Subcutaneous abdominal adipose tissue (tissue), 5 donors: ENCODE results near the gene DCAF11.
A peak's percentile ranks its signal among the peaks of the same experiment; 100 is the strongest.

Source experiments
- H3K27ac ChIP-seq: one replicate; pipeline ENCODE4 v1.7.0; 2013; ENCODE audit warnings: low read depth, mild to moderate bottlenecking, inconsistent platforms, low read length, moderate library complexity
- H3K27me3 ChIP-seq, 5 donors: one replicate each; pipeline ENCODE4 v1.7.0; 2013; ENCODE audit warnings: low read length in 5 of 5, inconsistent platforms in 1 of 5; ENCODE audit not compliant: control insufficient read depth in 5 of 5, insufficient read depth in 4 of 5
- H3K36me3 ChIP-seq, 5 donors: one replicate each; pipeline ENCODE4 v1.7.0; 2013; ENCODE audit warnings: low read length in 5 of 5; ENCODE audit not compliant: control insufficient read depth in 5 of 5, insufficient read depth in 5 of 5
- H3K4me1 ChIP-seq, 5 donors: one replicate each; pipeline ENCODE4 v1.7.0; 2013; ENCODE audit warnings: low read length in 5 of 5, mild to moderate bottlenecking in 3 of 5, moderate library complexity in 1 of 5; ENCODE audit not compliant: control insufficient read depth in 5 of 5, insufficient read depth in 5 of 5
- H3K4me3 ChIP-seq, 5 donors: one replicate each; pipeline ENCODE4 v1.7.0; 2013; ENCODE audit warnings: low read length in 5 of 5, low read depth in 1 of 5
- H3K9ac ChIP-seq, 5 donors: one replicate each; pipeline ENCODE4 v1.7.0; 2013; ENCODE audit warnings: low read length in 5 of 5, mild to moderate bottlenecking in 4 of 5, moderate library complexity in 3 of 5
- H3K9me3 ChIP-seq, 5 donors: one replicate each; pipeline ENCODE4 v1.7.0; 2013; ENCODE audit warnings: low read length in 5 of 5; ENCODE audit not compliant: control insufficient read depth in 5 of 5
- donor health status: healthy.
- donor health status: healthy.
- donor health status: healthy.
- donor health status: healthy.
- donor health status: healthy.

Gene DCAF11

DNA sequence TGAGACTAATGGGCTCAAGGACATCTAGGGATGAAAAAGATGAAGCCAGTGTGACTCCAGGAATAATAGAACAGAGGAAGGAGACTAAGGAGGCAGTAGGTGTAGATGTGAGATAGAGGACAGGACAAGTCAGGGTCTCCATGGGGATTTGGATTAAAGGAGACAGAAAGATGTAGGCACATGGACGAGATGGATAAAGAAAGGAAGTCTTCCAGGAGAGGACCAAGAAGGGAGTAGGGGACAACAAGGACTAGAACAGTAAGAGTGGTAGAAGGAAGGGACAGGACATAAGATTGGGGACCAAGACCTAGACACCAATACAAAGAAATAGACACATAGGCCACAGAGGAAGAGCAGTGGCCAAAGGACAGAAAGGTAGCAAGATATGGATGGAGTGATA lies 27.6 kb upstream of the DCAF11 start:
- H3K27me3 ChIP-seq = no peaks in the 10 kb centered on the region
- H3K4me1 ChIP-seq = peaks cover 0 to under 1% (median 0%) of the 10 kb centered on the region in 5 donors
- H3K9ac ChIP-seq = no peak overlapping the region
- H3K27ac ChIP-seq = no peak overlapping the region
- no peak overlapping the region for H3K4me3 ChIP-seq
- H3K36me3 ChIP-seq = no peaks in the 10 kb centered on the region
- no peaks in the 10 kb centered on the region for H3K9me3 ChIP-seq

DNA sequence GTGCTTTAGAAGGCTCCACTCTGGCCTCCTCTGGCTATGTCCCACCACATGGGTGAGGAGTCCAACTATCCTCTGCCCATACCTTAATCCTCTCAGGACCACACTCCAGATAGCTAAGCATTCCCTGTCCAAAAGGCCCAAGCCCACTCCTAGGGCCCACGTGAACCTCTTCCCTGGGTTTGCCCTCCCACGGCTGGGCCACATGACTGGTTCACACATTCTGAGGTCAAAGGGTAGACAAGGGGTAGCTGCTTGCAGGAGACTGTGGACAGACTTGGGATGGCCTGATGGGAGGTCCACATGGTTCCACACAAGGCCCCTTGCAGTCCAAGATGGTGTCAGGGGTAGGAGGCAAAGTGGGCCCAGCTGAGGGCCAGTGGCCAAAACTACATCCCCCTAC lies 26.5 kb upstream of the DCAF11 start:
- Histone ChIP-seq H3K27ac (no peak overlapping the region), H3K9ac (peak overlapping the region in 1 of 5 donors; percentile 21), H3K36me3 (no peaks in the 10 kb centered on the region), H3K9me3 (no peaks in the 10 kb centered on the region), H3K4me3 (no peak overlapping the region), H3K4me1 (peaks cover 3 to 11% (median 5%) of the 10 kb centered on the region in 5 donors), H3K27me3 (no peaks in the 10 kb centered on the region)

DNA sequence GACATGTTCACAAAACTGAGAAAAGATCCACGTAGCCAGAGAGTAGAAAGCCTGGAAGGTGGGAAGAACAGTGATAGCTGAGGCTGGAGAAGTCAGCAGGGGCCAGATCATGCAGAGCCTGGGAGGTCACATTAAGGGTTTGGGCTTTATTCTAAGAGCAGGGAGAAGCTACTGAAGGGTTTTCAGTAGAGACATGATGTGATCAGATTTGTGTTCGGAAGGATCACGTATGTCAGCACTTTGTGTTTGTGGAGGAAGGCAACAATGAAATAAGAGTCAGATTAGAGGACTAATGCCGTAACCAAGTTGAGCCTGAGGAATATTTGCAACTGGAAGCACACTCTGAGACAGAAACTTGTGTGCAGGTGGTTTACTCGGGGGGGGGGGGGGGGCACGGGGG lies 24.7 kb upstream of the DCAF11 start:
- Histone ChIP-seq H3K4me1 (peaks cover 6 to 29% (median 20%) of the 10 kb centered on the region in 5 donors), H3K9me3 (no peaks in the 10 kb centered on the region), H3K36me3 (no peaks in the 10 kb centered on the region)

DNA sequence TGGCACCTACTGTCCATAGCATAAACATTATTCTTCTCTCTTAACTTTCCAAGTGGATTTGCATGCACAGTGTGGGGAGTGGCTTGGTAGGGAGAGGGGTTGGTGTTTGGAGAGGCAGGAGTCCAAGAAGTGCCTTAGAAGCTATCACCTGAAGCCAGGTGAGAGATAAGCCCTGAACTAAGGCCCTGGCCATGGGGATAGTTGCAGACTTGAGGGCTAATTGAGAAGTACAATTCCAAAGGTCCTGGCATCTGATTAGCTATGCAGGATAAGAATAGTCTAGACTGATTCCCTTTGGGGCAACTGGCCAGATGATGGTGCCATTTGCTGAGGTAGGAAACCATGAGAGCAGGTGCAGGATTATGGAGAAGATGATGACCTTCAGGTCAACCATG lies 22.5 kb upstream of the DCAF11 start:
- Histone ChIP-seq H3K27ac (no peak overlapping the region), H3K36me3 (no peaks in the 10 kb centered on the region), H3K9ac (no peak overlapping the region), H3K9me3 (no peaks in the 10 kb centered on the region), H3K27me3 (no peaks in the 10 kb centered on the region), H3K4me3 (no peak overlapping the region), H3K4me1 (peaks cover 12 to 48% (median 31%) of the 10 kb centered on the region in 5 donors)

More for the DNA sequence above, 24.7 kb upstream of the DCAF11 start:
- Histone ChIP-seq H3K27me3 (no peaks in the 10 kb centered on the region), H3K27ac (no peak overlapping the region), H3K4me3 (no peak overlapping the region), H3K9ac (no peak overlapping the region)

DNA sequence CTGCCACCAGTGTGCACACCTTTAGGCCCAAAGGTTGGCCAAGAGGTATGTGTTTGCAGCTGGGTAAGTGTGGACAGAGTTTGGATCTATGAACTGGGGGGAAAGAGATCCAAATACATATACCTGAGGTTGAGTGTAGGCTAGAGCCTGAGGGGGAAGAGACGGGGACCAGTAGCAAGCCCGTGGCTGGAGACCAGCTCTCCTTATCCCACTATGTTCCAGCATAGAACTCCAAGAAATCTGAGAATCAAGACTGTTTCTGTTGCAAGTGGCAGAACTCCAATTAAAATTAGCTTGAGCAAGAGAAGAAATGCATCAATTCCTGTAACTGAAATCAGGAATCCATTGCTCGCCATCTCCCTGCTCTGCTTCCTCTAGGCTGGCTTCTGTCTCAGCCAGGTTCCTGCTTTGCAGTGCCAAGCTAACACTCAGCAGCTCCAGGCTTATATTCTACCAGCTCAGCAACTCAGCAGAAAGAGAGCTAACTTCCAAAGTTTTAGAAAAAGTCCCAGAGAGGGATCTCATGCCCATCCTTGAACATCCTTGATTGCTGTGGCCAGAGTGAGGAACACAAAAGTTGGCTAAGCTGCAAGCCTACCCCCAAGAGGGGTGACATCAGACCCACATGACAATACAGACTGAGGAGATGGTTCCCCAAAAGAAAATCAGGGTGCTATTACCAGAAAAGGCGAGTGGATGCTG lies 21.9 kb upstream of the DCAF11 start:
- H3K9me3 ChIP-seq = no peaks in the 10 kb centered on the region
- H3K9ac ChIP-seq = no peak overlapping the region
- no peak overlapping the region for H3K4me3 ChIP-seq
- peaks cover 12 to 48% (median 31%) of the 10 kb centered on the region in 5 donors for H3K4me1 ChIP-seq
- no peaks in the 10 kb centered on the region for H3K27me3 ChIP-seq
- H3K36me3 ChIP-seq = no peaks in the 10 kb centered on the region
- peak overlapping the region; percentile 85 for H3K27ac ChIP-seq

DNA sequence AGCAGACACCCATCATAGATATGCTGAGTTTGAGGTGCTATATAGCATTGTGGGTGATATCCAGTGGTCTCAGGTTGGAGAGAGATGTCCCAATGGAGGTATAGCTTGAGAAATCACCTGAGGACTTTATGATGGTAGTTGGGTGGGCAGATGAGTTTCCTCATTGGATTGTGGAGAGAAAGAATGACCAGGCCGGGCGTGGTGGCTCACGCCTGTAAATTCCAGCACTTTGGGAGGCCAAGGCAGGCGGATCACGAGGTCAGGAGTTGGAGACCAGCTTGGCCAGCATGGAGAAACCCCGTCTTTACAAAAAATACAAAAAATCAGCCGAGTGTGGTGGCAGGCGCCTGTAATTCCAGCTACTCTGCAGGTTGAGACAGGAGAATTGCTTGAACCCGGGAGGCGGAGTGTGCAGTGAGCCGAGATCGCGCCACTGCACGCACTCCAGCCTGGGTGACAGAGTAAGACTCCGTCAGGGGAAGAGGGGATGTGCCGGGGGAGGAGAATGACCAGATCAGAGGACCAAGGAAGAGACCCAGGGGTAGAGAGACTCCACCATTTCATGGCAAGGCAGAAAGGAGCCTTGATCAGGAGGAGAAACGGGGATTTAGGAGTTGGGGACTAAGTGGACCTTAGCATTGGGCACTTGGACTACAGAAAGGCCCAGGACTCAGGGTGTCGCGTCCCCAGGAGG lies 21.2 kb upstream of the DCAF11 start:
- Histone ChIP-seq H3K4me1 (peaks cover 12 to 50% (median 31%) of the 10 kb centered on the region in 5 donors), H3K27me3 (no peaks in the 10 kb centered on the region), H3K27ac (peak overlapping the region; percentile 85), H3K36me3 (peaks cover 0 to 5% (median 3%) of the 10 kb centered on the region in 5 donors), H3K9me3 (no peaks in the 10 kb centered on the region), H3K4me3 (peak overlapping the region; percentile 25 to 89 (median 79)), H3K9ac (peak overlapping the region in 2 of 5 donors; percentile 6 to 79)

DNA sequence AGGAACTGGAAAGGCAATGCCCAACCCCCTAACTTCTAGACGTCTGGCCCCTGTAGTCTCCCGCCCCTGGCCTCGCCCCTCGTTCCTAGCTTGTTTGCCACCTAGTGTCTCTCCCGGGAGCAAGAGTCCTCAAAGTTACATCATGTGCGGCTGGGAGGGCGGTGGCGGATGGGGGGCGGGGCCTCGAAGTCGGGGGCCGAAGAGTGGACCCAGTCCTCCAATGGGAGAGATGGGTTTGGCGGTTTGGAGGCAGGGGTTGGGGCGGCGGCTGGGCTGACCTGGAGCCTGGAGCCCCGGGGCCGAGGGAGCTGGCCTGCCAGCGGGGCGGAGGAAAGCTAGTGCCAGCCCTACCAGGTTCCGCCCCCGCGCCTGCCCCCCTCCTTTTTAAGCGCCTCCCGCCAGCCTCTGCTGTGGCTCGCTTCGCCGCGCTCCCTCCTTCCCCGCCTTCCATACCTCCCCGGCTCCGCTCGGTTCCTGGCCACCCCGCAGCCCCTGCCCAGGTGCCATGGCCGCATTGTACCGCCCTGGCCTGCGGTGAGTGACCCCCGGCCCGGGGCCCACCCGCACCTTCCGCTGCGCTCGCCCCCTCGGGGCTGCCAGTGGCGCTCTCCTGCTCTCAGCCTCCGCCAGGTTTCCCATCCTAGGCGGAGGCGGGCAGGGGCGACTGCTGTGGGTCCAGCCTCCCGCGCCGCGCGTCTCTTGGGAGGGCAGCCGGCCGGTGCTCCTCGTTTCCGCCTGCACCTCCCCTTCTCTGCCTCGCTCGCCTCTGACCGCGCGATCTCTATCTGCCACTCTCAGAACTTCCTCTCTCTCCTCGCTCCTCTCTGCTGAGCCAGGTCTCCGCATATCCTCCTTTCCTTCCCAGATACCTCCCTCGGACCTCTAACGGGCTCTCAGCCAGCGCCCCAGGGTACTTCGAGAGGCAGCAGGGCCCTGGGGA lies 20.4 kb upstream of the DCAF11 start, which contains the start of gene PCK2:
Gene PCK2 (plus strand): TSS at position 411 of the 940 bp plus-strand sequence. CDS start 95 bp downstream, at position 506.
- H3K36me3 ChIP-seq = peaks cover 0 to 13% (median 7%) of the 10 kb centered on the region in 5 donors
- H3K9ac ChIP-seq = peak within 1 kb of the TSS; percentile 63 to 84 (median 82)
- peak within 1 kb of the TSS; percentile 85 for H3K27ac ChIP-seq
- H3K4me1 ChIP-seq = peaks cover 12 to 58% (median 37%) of the 10 kb centered on the region in 5 donors
- no peaks in the 10 kb centered on the region for H3K27me3 ChIP-seq
- H3K9me3 ChIP-seq = no peaks in the 10 kb centered on the region
- H3K4me3 ChIP-seq = peak within 1 kb of the TSS; percentile 78 to 89 (median 83)

DNA sequence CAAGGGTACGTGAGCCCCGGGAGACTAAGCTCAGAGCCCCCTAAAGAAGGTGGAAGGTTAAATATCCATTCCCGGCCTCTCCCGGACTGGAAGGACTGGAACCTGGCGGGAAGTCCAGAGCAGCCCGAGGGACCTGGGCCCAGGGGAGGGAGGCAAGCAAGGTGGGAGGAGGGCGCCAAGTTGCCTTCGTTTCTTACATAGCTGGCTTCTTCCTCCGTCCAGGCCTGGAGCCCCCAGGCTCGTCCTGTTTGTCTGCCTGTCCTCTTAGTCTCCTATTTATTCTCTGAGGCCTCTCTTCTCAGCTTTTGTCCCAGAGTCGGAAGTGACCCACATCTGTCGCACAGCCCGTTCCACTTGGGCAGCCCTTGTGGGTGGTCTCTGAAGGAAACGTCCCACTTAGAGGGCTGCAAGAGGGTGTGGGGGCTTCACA lies 19.7 kb upstream of the DCAF11 start:
- Histone ChIP-seq H3K9ac (peak overlapping the region; percentile 63 to 84 (median 82)), H3K4me3 (peak overlapping the region; percentile 78 to 89 (median 83)), H3K36me3 (peaks cover 0 to 20% (median 13%) of the 10 kb centered on the region in 5 donors), H3K27ac (peak overlapping the region; percentile 85), H3K4me1 (peaks cover 12 to 63% (median 38%) of the 10 kb centered on the region in 5 donors), H3K9me3 (no peaks in the 10 kb centered on the region), H3K27me3 (no peaks in the 10 kb centered on the region)

DNA sequence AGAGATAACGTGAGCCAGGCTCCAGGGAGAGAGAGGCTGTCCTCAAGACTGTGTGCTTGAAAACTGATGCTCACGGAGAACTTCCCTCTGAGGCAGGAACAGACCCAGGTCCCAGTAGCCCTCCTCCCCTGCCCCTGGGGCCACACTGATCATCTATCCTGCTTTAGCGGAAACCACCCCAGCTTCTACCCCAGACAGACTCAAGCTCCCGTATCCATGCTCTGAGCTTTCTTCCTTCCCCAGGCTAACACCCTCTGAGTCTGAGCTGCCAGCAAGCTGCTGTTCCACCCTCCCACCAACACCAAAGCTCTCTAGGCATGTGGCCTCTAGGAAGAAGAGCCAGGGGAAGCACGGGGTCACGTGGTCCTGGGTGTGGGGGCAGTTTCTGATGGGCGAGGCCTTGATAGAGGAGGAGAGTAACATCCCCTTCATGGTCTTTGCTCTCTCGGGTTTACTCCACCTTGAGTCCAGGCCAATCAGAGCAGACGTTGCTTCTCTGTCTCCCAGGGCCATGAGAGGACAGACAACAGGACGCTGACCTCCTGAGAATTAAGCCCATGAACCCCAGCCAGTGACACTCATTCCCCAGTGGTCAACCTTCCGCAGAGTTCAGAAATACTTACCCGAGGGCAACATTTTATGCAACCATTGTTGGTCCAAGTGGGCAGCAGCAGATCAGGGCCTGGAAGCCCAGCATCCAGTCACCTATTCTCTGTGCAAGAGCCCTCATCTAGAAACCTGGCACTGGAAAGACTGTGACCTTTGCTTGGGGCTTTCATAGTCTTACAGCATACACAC lies 19.1 kb upstream of the DCAF11 start:
- Histone ChIP-seq H3K36me3 (peaks cover 0 to 26% (median 17%) of the 10 kb centered on the region in 5 donors), H3K9me3 (no peaks in the 10 kb centered on the region), H3K27me3 (no peaks in the 10 kb centered on the region), H3K4me1 (peaks cover 12 to 63% (median 38%) of the 10 kb centered on the region in 5 donors), H3K9ac (peak overlapping the region; percentile 63 to 84 (median 82)), H3K27ac (peak overlapping the region; percentile 85), H3K4me3 (peak overlapping the region; percentile 78 to 89 (median 83))
